AG04449 (cell line): Measurements from ENCODE around the gene SAYSD1.

Experiments used
- CTCF ChIA-PET: fragments of 350-600 bp; formaldehyde crosslinking; extraction: SDS; loops from one replicate; lab custom pipeline; 2021; ENCODE audit warnings: antibody characterized with exemption; lab: Yijun Ruan, JAX
- POLR2A ChIA-PET: fragments of 400-600, 350-600 bp; formaldehyde crosslinking; extraction: SDS; loops from one replicate; lab custom pipeline; 2020; ENCODE audit warnings: antibody characterized with exemption, inconsistent platforms; lab: Yijun Ruan, JAX
- DNase-seq: peaks from one replicate; pipeline ENCODE4 v3.0.0-alpha.2; 2010; ENCODE audit warnings: low read depth, low spot score
- H3K4me3 ChIP-seq: 2 replicates; pipeline ENCODE4 v1.5.1; 2011; ENCODE audit warnings: low read depth, mild to moderate bottlenecking, control low read depth, low read length
- CTCF ChIP-seq: IDR thresholded peaks from one replicate; pipeline ENCODE4 v1.5.1; 2011; ENCODE audit warnings: mild to moderate bottlenecking, moderate library complexity, low read length, control low read depth, inconsistent platforms; ENCODE audit not compliant: insufficient read depth; ENCODE audit errors: missing control alignments

SAYSD1 gene

DNA sequence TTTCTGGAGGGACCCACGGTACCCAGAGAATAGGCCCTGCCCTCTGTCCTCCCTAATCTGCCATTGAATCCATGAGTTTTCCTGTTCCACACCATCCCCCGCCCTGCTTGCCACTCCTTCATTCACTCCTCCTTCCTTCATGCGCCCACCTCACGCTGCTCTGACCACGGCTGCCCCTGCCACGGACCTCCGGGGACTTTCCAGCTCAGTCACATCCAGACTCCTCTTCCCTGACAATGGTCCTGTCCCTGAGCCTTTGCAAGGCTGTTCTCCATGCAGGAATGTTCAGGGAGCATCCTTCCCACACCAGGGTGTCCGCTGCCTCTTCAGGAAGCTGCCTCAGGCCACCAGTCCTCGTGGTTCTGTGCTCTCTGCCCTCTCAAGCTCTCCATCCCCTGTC is 40.5 kb downstream of the SAYSD1 start:
- CTCF ChIA-PET: no interaction called here
- H3K4me3 ChIP-seq: no peak overlapping the region
- POLR2A ChIA-PET: no interaction called here
- no peak for DNase-seq
- no peak for TF ChIP-seq CTCF

DNA sequence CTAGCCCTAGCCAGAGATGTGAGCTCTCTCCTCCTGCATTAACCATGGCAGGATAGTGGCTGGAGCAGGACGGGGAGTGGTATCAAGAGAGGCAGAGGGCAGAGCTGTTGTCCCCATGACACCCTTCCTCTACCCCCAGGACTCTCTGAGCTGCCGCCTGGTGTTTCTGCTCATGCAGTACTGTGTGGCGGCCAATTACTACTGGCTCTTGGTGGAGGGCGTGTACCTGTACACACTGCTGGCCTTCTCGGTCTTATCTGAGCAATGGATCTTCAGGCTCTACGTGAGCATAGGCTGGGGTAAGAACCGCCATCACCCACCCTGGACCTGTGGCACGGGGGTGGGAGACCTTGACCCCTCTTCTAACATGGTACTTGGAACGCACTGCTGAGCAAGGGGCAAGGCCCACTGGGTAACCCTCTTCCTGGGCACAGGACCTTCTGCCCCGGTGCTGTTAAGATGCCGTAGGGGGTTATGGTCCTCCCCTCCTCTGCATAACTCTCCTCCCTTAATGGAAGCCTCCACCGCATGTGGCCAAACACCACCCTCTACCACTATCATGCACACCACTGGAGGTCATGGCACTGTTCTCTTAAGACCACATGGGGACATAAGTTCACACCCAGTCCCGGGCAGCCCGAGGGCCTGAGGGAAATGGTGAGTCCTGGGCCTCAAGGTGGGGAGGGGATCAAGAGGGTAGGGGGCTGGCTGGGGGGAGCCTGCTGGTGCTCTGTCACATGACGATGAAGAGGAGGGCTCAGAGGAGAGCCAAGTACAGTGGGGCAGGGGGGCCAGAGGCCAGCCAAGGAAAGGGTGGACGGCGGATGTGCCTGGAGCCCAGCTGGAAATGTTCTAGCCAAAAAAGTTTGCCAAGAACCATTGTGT is 41.3 kb downstream of the SAYSD1 start:
- TF ChIP-seq CTCF: no peak
- H3K4me3 ChIP-seq: no peak overlapping the region
- no peak for DNase-seq
- CTCF ChIA-PET: no interaction called here
- POLR2A ChIA-PET: no interaction called here

- H3K4me3 ChIP-seq: no peak overlapping the region
- ChIA-PET CTCF (no interaction called here), POLR2A (no interaction called here)
- TF ChIP-seq CTCF: no peak
- no peak for DNase-seq
Observed at GRCh38 chr6:39072830-39073229, 42.2 kb downstream of the SAYSD1 start.

- ChIA-PET CTCF (interaction anchor here (1.8 kb wide), 1 partner anchor 13 kb away, joined by 3 read pairs; no protein-coding TSS in a partner anchor), POLR2A (no interaction called here)
- no peak for TF ChIP-seq CTCF
- DNase-seq: no peak
- no peak overlapping the region for H3K4me3 ChIP-seq
Observed at GRCh38 chr6:39068391-39068790, 46.6 kb downstream of the SAYSD1 start.

- no peak overlapping the region for H3K4me3 ChIP-seq
- ChIA-PET POLR2A (no interaction called here), CTCF (no interaction called here)
- no peak for TF ChIP-seq CTCF
- DNase-seq: no peak
Observed at GRCh38 chr6:39065561-39065960, 49.4 kb downstream of the SAYSD1 start.

DNA sequence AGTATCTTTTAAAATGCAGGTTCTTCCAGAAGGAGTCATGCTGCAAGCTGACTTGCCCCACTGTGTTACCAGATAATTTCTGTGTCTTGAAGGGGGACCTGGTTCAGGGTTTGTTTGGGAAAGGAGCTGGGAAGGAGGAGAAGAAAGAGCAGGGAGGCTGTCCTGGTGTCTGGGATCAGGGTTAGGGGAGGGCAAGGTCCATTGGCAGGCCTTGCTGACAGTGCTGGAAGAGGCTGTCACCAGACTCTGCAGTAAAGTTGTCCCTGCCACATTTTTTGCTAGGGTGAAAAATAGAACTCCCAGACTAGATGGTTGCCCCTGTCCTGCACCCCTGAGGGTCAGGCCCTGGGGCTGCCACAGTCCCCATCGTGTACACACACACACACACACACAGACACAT is 51.5 kb downstream of the SAYSD1 start:
- CTCF ChIA-PET: no interaction called here
- no peak for TF ChIP-seq CTCF
- H3K4me3 ChIP-seq: no peak overlapping the region
- POLR2A ChIA-PET: no interaction called here
- DNase-seq: no peak
